K562 (cell line): ENCODE data around the gene TNFAIP3. TPM values are rescaled to one million over a fixed set of nuclear protein-coding genes. Genes with fewer than 3 reads are reported as not detected.

Experiments used
- BRD4 ChIP-seq: fragments of 200-600 bp; sonication (generic); IDR thresholded peaks from 2 replicates; pipeline ENCODE4 v1.6.1; 2017; ENCODE audit warnings: inconsistent platforms
- CLOCK ChIP-seq: fragments of 250-450 bp; sonication (Bioruptor Pico); IDR thresholded peaks from 2 replicates; pipeline ENCODE4 v1.4.0; 2020; ENCODE audit warnings: mild to moderate bottlenecking, moderate library complexity, borderline replicate concordance
- CREB3 ChIP-seq: fragments of 450-650 bp; conservative IDR thresholded peaks from 2 replicates; pipeline ENCODE4 v1.6.1; 2016; ENCODE audit warnings: missing genetic modification characterization, low read depth, mild to moderate bottlenecking, missing compliant biosample characterization, moderate library complexity
- E4F1 ChIP-seq: fragments of 250-450 bp; sonication (Bioruptor Pico); IDR thresholded peaks from 2 replicates; pipeline ENCODE4 v1.5.0; 2021; ENCODE audit warnings: mild to moderate bottlenecking, borderline replicate concordance
- ETV6 ChIP-seq, 3 experiments: fragments of 150-350 bp in 1 of 3; sonication (generic) in 1 of 3; formaldehyde crosslinking in 1 of 3; IDR thresholded peaks; 2 replicates each; pipeline versions ENCODE4 v1.6.1 to v1.8.0; 2014 to 2022; ENCODE audit warnings: borderline replicate concordance in 2 of 3, low read depth in 2 of 3, antibody characterized with exemption in 1 of 3, low read length in 1 of 3, mild to moderate bottlenecking in 1 of 3, missing genetic modification reagents in 1 of 3
- ID3 ChIP-seq, 2 experiments: fragments of 250-450 bp in 1 of 2; fragments of 450-650 bp in 1 of 2; sonication (Bioruptor Pico) in 1 of 2; IDR thresholded peaks; 2 replicates each; pipeline versions ENCODE4 v1.6.1 to v1.8.0; 2016 to 2021; ENCODE audit warnings: mild to moderate bottlenecking in 2 of 2, moderate library complexity in 2 of 2, missing compliant biosample characterization in 1 of 2, missing genetic modification characterization in 1 of 2
- IRF9 ChIP-seq: fragments of 450-650 bp; IDR thresholded peaks from 2 replicates; pipeline ENCODE4 v1.6.1; 2016; ENCODE audit warnings: missing biosample characterization, missing genetic modification characterization
- MLLT1 ChIP-seq, 2 experiments: fragments of 450-650 bp; IDR thresholded peaks; 2 replicates each; pipeline ENCODE4 v1.6.1; 2016
- NR2C1 ChIP-seq, 2 experiments: fragments of 450-650 bp; IDR thresholded peaks; 2 replicates each; pipeline ENCODE4 v1.6.1; 2017; ENCODE audit warnings: mild to moderate bottlenecking in 2 of 2, antibody characterized with exemption in 1 of 2, inconsistent platforms in 1 of 2, missing compliant biosample characterization in 1 of 2, missing genetic modification characterization in 1 of 2
- RB1 ChIP-seq: fragments of 450-650 bp; IDR thresholded peaks from 2 replicates; pipeline ENCODE4 v1.6.1; 2017; ENCODE audit warnings: low read depth, mild to moderate bottlenecking
- RHOXF2B ChIP-seq: fragments of 250-450 bp; sonication (Bioruptor Pico); conservative IDR thresholded peaks from 2 replicates; pipeline ENCODE4 v1.5.1; 2021
- ZBTB9 ChIP-seq: fragments of 450-650 bp; formaldehyde crosslinking; IDR thresholded peaks from 2 replicates; pipeline ENCODE4 v1.4.0; 2020; ENCODE audit warnings: mild to moderate bottlenecking, moderate library complexity
- ZNF766 ChIP-seq: fragments of 200-800 bp; sonication (Bioruptor generic); conservative IDR thresholded peaks from 2 replicates; pipeline ENCODE4 v1.6.1; 2016; ENCODE audit warnings: missing genetic modification characterization, missing compliant biosample characterization
- polyA plus RNA-seq, 8 experiments: library from polyadenylated mRNA; depleted of rRNA in 4 of 8; stranded (reverse) in 5 of 8; unstranded in 3 of 8; fragments of >200 nt; fragmentation: Nextera tagmentation in 2 of 8; fragmentation: Illumina TruSeq in 1 of 8; extraction: Ambion mirVana in 2 of 8; extraction: Trizol in 1 of 8; gene quantifications; 2 replicates each; pipeline versions ENCODE4 v1.2.1 to v1.2.3, GENCODE V29; 2011 to 2014; ENCODE audit warnings: inconsistent platforms in 1 of 8, missing spikeins in 1 of 8
- total RNA-seq, 7 experiments: library from RNA; depleted of rRNA in 6 of 7; stranded (reverse); fragments of >200 nt in 6 of 7; fragmentation: Illumina TruSeq in 2 of 7; extraction: Trizol in 2 of 7; gene quantifications; 2 replicates each; pipeline versions ENCODE4 v1.2.1 to v1.2.3, GENCODE V29; 2011 to 2021; ENCODE audit warnings: low replicate concordance in 1 of 7

Gene TNFAIP3
- total and polyA plus RNA-seq, 9 of the 15 experiments (the other 6 are each of a cell fraction or from before 2014, with no cell fraction given): 0.79 to 17.0 (median 6.4) TPM

- TF ChIP-seq ETV6 (IDR thresholded peaks at IDR 0.05; ENCODE audit: borderline replicate concordance in 1 of 2, low read depth in 2 of 2, low read length in 1 of 2): 0 out of 4 replicates have a peak, but pooled peaks of 1 of the 2 experiments have one; percentile 21
- TF ChIP-seq ETV6 (CRISPR knock-in tag; IDR thresholded peaks at IDR 0.05; ENCODE audit: borderline replicate concordance): no peak
- 0 out of 2 replicates have a peak, but pooled peaks have one; percentile 31 for TF ChIP-seq RHOXF2B (CRISPR knock-in tag)
- TF ChIP-seq ZNF766 (CRISPR knock-in tag): 0 out of 2 replicates have a peak, but pooled peaks have one; percentile 2
- no peak for TF ChIP-seq ZBTB9 (CRISPR knock-in tag)
- TF ChIP-seq CLOCK: no peak
- 0 out of 2 replicates have a peak, but pooled peaks have one; percentile 23 for TF ChIP-seq IRF9 (tag)
- TF ChIP-seq RB1: no peak
- TF ChIP-seq NR2C1 (IDR thresholded peaks at IDR 0.05): no peak
- TF ChIP-seq NR2C1 (tag; IDR thresholded peaks at IDR 0.05): peak; percentile 36; the same call in 1 of the 2 replicates
- peak; percentile 49; the same call in 1 of the 2 replicates for TF ChIP-seq BRD4
- peak in 1 of 2 experiments; percentile 37; a peak in 2 of 4 replicates for TF ChIP-seq MLLT1 (IDR thresholded peaks at IDR 0.05)
- TF ChIP-seq ID3 (CRISPR knock-in tag; IDR thresholded peaks at IDR 0.05): no peak
- 0 out of 2 replicates have a peak, but pooled peaks have one; percentile 39 for TF ChIP-seq ID3 (tag; IDR thresholded peaks at IDR 0.05)
- no peak for TF ChIP-seq E4F1 (CRISPR knock-in tag)
- TF ChIP-seq CREB3 (tag): peak; percentile 25; the same call in 1 of the 2 replicates
Observed at GRCh38 chr6:137862419-137863090, 4.5 kb upstream of the TNFAIP3 start (continued).
